ENCODE measurements around the gene IST1. TPM values are rescaled to one million over a fixed set of nuclear protein-coding genes. Genes with fewer than 3 reads are reported as not detected.

The IST1 gene
- total RNA-seq, 1 experiment from 2014 or later: 331 TPM

- Mint-ChIP-seq H3K9me3 (ENCODE audit: unreplicated experiment) (no peaks in the 10 kb centered on the region), H3K27ac (ENCODE audit: unreplicated experiment) (no peak overlapping the region), H3K4me3 (ENCODE audit: unreplicated experiment) (no peak overlapping the region), H3K27me3 (ENCODE audit: insufficient read depth, unreplicated experiment) (peaks cover 3% of the 10 kb centered on the region), H3K4me1 (ENCODE audit: low read depth, unreplicated experiment) (no peaks in the 10 kb centered on the region), H3K36me3 (ENCODE audit: insufficient read depth, unreplicated experiment) (no peaks in the 10 kb centered on the region)
- no TSS peak for BruUV-seq (replicated peaks)
- ChIA-PET POLR2A (no interaction called here), CTCF (no interaction called here)
- H3K9me3 ChIP-seq: no peaks in the 10 kb centered on the region
- TF ChIP-seq CTCF (IDR thresholded peaks at IDR 0.05; ENCODE audit: insufficient read depth in 1 of 2, low read depth in 1 of 2, low read length in 1 of 2, severe bottlenecking in 1 of 2, unreplicated experiment in 1 of 2): no peak
- no peak overlapping the region for H3K4me3 ChIP-seq (ENCODE audit: low read depth, low read length)
- H3K4me1 ChIP-seq: no peaks in the 10 kb centered on the region
- intact Hi-C loops (cut with micrococcal nuclease; ENCODE audit: unreplicated experiment): loop anchor here (10.0 kb wide), 2 partner anchors 162 to 322 kb away; partner anchors contain the start of gene AP1G1
- no peaks in the 10 kb centered on the region for H3K36me3 ChIP-seq (ENCODE audit: control insufficient read depth, insufficient read depth, low read length)
- no peak for DNase-seq
- H3K27me3 ChIP-seq (replicated peaks; ENCODE audit: control insufficient read depth, insufficient read depth, low read length): no peaks in the 10 kb centered on the region
These were observed 71.6 kb downstream of the IST1 start for GRCh38 chr16:71966932-71967331.

- ChIA-PET CTCF (no interaction called here), POLR2A (no interaction called here)
- no peak overlapping the region for H3K4me3 ChIP-seq (ENCODE audit: low read depth, low read length)
- no peak for TF ChIP-seq CTCF (IDR thresholded peaks at IDR 0.05; ENCODE audit: insufficient read depth in 1 of 2, low read depth in 1 of 2, low read length in 1 of 2, severe bottlenecking in 1 of 2, unreplicated experiment in 1 of 2)
- Mint-ChIP-seq H3K4me1 (ENCODE audit: low read depth, unreplicated experiment) (no peaks in the 10 kb centered on the region), H3K27me3 (ENCODE audit: insufficient read depth, unreplicated experiment) (no peaks in the 10 kb centered on the region), H3K36me3 (ENCODE audit: insufficient read depth, unreplicated experiment) (no peaks in the 10 kb centered on the region), H3K9me3 (ENCODE audit: unreplicated experiment) (no peaks in the 10 kb centered on the region), H3K27ac (ENCODE audit: unreplicated experiment) (no peak overlapping the region), H3K4me3 (ENCODE audit: unreplicated experiment) (no peak overlapping the region)
- H3K36me3 ChIP-seq (ENCODE audit: control insufficient read depth, insufficient read depth, low read length): no peaks in the 10 kb centered on the region
- no peaks in the 10 kb centered on the region for H3K9me3 ChIP-seq
- intact Hi-C loops (cut with micrococcal nuclease; ENCODE audit: unreplicated experiment): loop anchor here (10.0 kb wide), 2 partner anchors 165 to 325 kb away; partner anchors contain the start of gene AP1G1
- DNase-seq: no peak
- H3K27me3 ChIP-seq (replicated peaks; ENCODE audit: control insufficient read depth, insufficient read depth, low read length): no peaks in the 10 kb centered on the region
- no peaks in the 10 kb centered on the region for H3K4me1 ChIP-seq
- BruUV-seq (replicated peaks): no TSS peak
These were observed 74.0 kb downstream of the IST1 start for GRCh38 chr16:71969353-71969752.

GRCh38 chr16:71971571-71971970, 76.2 kb downstream of the IST1 start:
- no peak overlapping the region for H3K4me3 ChIP-seq (ENCODE audit: low read depth, low read length)
- H3K36me3 ChIP-seq (ENCODE audit: control insufficient read depth, insufficient read depth, low read length): no peaks in the 10 kb centered on the region
- H3K4me1 ChIP-seq: no peaks in the 10 kb centered on the region
- CTCF ChIA-PET: interaction anchor here (1.3 kb wide), 1 partner anchor 10 kb away, joined by 6 read pairs; no protein-coding TSS in a partner anchor
- Mint-ChIP-seq H3K4me1 (ENCODE audit: low read depth, unreplicated experiment) (no peaks in the 10 kb centered on the region), H3K27ac (ENCODE audit: unreplicated experiment) (no peak overlapping the region), H3K9me3 (ENCODE audit: unreplicated experiment) (no peaks in the 10 kb centered on the region), H3K36me3 (ENCODE audit: insufficient read depth, unreplicated experiment) (no peaks in the 10 kb centered on the region), H3K4me3 (ENCODE audit: unreplicated experiment) (no peak overlapping the region), H3K27me3 (ENCODE audit: insufficient read depth, unreplicated experiment) (no peaks in the 10 kb centered on the region)
- H3K9me3 ChIP-seq: no peaks in the 10 kb centered on the region
- POLR2A ChIA-PET: no interaction called here
- no TSS peak for BruUV-seq (replicated peaks)
- intact Hi-C loops (cut with micrococcal nuclease; ENCODE audit: unreplicated experiment): no loop called here
- no peaks in the 10 kb centered on the region for H3K27me3 ChIP-seq (replicated peaks; ENCODE audit: control insufficient read depth, insufficient read depth, low read length)
- TF ChIP-seq CTCF (IDR thresholded peaks at IDR 0.05; ENCODE audit: insufficient read depth in 1 of 2, low read depth in 1 of 2, low read length in 1 of 2, severe bottlenecking in 1 of 2, unreplicated experiment in 1 of 2): no peak
- DNase-seq: no peak

Measured in Caco-2 (cell line).